C4-2B (cell line): ENCODE results near the gene ANXA6.

Source experiments
- H3K27ac ChIP-seq: fragments of 450-650 bp; 2 replicates; pipeline ENCODE4 v1.5.1; 2017
- ZFX ChIP-seq: fragments of 450-650 bp; IDR thresholded peaks from 2 replicates; pipeline ENCODE4 v1.6.1; 2017
- TF ChIP-seq, protein P1 (sequence below): fragments of 450-650 bp; conservative IDR thresholded peaks from 2 replicates; pipeline ENCODE4 v1.5.1; 2017; ENCODE audit warnings: mild to moderate bottlenecking

Gene ANXA6

DNA sequence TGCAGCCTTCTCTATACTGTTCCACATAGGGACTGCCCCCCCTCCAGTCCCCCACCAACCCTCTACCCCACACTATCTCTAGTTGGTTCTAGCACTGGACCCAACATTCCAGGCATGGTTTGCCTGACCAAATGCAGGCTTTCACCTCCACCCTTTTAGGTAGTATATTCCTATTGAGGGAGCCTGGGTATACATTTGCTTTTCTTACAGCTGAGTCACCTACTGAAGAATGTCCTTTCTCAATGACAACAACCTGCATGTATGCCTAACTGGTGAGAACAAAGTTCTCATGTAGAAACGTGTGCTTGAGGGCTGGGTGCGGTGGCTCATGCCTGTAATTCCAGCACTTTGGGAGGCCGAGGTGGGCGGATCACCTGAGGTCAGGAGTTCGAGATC, 85.0 kb downstream of the ANXA6 start:
- TF ChIP-seq, protein P1, sequence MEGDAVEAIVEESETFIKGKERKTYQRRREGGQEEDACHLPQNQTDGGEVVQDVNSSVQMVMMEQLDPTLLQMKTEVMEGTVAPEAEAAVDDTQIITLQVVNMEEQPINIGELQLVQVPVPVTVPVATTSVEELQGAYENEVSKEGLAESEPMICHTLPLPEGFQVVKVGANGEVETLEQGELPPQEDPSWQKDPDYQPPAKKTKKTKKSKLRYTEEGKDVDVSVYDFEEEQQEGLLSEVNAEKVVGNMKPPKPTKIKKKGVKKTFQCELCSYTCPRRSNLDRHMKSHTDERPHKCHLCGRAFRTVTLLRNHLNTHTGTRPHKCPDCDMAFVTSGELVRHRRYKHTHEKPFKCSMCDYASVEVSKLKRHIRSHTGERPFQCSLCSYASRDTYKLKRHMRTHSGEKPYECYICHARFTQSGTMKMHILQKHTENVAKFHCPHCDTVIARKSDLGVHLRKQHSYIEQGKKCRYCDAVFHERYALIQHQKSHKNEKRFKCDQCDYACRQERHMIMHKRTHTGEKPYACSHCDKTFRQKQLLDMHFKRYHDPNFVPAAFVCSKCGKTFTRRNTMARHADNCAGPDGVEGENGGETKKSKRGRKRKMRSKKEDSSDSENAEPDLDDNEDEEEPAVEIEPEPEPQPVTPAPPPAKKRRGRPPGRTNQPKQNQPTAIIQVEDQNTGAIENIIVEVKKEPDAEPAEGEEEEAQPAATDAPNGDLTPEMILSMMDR = no peak
- H3K27ac ChIP-seq = no peak overlapping the region

DNA sequence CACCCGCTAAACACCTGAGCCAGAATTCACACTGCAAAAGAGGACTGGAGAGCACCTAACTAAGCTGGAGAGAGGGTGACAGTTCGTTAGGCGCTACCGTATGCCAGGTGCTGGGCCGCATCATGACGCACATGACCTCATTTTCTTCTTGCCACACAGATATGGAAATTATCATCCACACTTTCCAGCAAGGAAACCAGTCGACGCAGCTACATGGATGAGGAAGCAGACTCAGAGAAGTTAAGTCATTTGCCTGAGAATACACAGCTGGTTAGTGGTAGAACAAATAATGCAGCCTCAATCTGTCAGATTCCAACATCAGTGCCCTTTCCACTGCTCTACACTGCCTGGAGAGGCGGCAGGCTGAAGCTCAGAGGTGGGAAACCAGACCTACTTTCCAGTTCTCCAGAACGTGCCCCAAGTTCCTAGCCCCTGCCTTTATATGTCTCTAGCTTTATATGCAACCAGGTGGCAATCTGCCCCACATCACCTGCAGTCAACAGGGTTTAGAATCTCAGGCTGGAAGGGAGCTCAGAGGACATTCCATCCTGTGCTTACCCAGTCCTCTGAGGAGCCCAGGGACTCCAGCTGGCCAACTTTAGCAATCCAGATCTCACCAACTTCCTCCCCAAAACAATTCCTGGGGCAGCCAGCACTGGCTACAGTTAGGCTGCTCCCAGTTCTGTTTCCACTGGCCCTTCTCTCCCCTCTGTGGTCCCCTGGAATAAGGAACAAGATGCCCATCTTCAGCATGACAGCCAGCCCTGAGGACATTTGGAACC, 85.5 kb downstream of the ANXA6 start:
- TF ChIP-seq, protein P1 = no peak
- no peak for TF ChIP-seq ZFX
- no peak overlapping the region for H3K27ac ChIP-seq

DNA sequence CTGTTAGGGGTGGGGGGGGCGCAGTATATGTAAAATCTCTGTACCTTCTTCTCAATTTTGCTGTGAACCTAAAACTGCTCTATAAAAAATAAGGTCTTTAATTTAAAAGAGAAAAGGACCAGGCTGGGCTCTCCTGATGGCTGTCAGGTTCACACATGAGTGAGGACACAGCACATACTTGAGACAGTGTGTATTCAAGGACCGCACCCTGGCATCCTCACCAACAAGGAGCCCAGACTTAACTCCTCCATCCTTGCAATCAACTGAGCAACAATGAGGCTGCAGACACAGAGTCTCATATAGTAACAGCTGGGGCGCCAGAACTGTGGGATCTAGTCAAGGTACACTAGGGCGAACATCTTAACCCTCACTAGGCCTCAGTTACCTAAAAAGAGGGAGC, 86.6 kb downstream of the ANXA6 start:
- H3K27ac ChIP-seq = no peak overlapping the region
- no peak for TF ChIP-seq ZFX
- TF ChIP-seq, protein P1 = no peak

DNA sequence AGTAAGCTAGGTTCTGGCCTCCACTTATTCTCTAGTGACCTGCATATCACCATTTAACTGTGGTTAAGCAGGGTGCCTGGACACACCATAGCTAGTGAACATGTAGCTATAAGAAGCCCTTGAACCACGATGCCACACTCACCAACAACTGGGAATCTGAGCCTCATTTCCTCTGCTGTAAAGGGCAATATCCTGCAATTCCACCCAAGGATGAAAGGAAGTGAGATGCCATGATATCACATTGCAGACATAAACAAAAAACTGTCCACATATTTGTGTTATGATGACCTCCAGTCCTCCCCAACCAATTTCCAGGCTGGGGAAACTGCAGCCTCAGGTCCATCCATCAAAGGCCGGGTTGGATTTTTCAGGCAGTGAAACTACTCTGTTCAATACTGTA, 87.1 kb downstream of the ANXA6 start:
- no peak overlapping the region for H3K27ac ChIP-seq
- TF ChIP-seq ZFX = no peak
- TF ChIP-seq, protein P1 = no peak

DNA sequence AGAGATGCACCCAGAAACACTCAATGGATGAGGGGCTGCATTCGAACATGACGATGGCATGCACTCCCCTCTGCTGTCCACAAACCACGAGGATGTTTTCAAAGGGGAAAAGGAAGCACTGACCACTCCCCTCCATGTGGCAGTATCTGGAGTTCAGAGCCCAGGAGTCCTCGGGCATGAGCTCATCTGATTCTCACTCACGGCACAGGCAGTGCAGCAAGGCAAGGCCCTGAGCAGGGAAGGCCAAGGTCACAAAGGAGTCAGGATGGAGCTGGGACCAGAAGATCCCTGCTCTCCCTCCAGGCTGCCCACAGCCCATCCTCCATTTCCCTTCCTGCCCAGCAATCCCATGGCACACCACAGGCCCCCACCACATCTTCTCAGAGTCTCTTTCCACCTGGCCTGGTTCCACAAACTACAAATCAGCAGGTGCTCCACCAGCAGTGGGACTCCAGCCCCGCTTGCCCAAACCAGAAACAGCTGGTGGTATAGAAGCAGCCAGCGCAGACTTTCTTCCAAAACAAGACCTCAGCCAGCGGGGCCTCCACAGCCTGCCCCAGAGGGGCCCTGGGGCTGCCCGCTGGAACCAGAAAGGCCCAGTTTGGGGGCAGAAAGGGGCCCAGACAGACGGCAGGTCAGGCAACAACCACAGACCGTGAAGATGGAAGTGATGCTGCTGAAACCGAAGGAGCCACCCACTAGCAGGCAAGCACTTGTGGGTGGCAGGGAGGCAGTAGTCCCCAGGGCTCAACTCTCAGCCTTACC, 89.0 kb downstream of the ANXA6 start:
- TF ChIP-seq, protein P1 = no peak
- no peak for TF ChIP-seq ZFX

DNA sequence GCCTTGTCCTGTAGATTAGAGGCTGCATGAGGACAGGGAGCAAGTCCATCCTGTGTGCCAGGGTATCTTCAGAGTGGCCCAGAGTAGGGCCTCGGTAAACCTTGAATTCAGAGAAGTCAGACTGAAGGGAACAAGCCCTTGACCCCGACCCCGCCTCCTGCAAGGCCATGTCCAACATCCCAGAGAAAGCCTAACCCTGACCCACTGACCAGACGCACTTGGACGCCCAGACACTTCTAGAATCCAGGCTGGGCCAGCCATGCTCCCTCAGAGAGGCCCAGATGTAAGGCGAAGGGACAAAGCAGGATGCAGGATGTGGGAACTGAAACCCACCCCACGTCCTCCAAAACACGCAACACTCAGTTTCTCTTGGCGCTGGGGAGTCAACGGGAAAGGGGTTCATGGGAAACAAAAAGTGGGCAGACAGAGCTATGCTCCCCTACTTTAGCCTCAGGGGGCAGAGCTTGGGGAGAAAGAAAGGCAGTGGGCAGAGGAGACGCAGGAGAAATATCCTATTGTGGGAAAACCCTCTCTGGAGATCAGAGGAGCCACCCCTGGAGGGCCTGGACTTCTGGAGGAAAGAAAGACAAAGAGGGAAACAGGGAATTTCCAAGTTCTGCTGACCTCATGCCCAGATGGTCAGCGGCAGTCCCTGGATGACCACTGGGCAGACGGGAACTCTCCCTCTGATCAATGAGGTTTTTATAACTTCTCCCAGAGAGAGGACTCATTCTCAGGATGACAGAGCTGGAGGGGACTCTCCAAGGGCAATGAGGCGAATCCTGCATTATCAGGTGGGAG, 89.7 kb downstream of the ANXA6 start:
- no peak overlapping the region for H3K27ac ChIP-seq
- TF ChIP-seq ZFX = no peak
- TF ChIP-seq, protein P1 = no peak

More for the DNA sequence above, 89.0 kb downstream of the ANXA6 start:
- no peak overlapping the region for H3K27ac ChIP-seq

DNA sequence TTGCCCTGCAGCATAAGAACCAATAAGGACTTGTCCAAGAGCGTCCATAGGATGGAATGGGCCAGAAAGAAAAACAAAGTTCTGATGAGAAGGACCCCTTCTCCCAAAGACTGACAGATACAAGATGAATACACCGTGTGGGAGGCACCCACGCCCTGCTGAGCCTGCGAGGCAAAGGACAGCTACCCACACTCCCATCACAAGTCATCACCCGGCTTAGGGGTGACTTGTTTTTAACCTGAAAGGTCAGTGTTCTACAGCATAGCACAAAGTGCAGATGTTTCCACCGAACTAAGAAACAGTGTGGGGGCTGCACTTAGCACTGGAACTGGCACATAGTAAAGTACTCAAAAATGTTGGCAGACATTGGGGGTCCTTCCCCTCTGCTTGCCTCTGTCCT, 90.7 kb downstream of the ANXA6 start:
- TF ChIP-seq, protein P1 = no peak
- TF ChIP-seq ZFX = no peak
- no peak overlapping the region for H3K27ac ChIP-seq
